ENCODE data around the gene STK39.
"Not testable (repeated sequence)": the region's sequence is repeated elsewhere in the genome, so short reads cannot be mapped to it uniquely, and the experiment has no call there.

STK39 gene

DNA sequence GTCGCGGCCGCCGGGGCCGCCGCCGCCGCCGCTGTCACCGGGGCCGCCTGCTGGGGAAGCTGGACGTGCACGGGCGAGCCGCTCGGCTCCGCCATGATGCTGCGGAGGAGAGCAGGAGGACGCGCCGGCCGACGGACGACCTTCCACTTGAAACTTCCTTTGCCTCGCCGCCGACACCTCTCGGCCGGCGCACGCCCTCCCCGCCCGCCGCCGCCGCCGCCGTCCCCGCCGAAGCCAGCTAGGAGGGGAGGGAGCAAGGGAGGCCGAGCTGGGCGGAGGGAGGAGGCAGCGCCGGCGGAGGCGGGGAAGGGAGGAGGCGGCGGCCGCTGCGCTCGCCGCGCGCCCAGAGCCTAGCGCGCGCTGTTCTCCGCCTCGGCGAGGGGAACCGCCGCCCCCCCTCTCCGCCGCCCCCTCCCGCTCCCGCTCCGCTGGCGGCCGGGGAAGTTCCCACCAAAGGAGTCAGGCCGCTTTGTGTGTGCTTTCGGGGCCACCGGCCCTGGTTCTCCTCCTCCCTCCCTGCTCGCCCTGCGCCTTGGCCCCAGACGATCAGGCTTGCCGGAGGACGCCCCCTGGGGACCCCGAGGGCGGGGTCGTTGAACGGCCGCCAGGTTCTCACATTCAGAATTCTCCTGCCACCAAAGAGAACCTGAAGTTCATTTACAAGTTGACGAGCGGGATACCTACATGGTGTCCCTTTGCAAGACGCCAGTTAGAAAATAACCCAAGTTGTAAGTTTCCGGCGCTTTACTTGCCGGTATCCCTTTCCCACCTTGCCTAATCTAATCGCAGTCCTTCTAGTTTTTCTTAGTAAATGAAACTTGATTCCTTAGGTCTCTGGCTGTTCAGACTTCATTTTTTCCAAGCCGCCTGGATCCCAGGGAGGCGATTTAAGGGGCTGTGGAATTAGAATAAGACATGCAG lies at the start of gene STK39:
Gene STK39, minus strand, starts transcription at position 255 of the 921 bp plus-strand sequence. Its CDS starts 160 bp downstream, at position 95.
- no peak for FAIRE-seq

DNA sequence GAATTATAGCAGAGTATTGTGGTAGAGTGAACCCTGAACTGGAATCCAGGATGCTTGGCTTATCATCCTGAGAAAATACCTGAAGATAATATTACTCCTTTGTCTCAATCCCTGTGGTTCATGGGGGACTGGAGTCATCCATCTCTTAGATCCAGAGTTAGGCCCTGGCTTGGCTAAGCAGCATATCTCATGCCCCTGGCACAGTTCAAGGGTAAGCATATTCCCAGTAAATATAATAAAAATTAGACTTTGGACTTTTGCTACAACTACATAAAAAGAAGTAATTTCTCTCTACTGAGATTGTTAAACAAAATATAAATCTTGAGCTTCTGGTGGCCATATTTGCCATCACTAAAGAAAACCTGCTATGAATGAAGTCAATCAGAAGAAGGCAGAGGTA lies 47.7 kb upstream of the STK39 start:
- no peak for FAIRE-seq

DNA sequence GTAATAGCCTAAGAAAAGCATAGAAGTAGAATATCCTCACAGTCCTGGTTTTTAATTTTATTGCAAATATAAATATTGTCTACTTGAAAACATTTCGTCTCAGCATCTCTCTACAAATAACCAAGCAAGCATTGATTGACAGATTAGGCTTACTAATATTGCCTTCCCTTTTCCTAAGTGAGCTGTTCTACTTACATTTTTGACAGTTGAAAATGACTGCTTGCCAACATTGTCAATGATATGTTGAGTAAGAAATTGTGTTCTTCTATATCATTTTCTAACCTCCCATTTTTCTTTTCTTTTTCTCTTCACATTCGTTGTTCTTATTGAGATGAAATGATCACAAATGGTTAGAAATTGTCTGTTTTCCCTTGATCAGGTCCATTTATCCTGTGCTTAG lies 47.0 kb upstream of the STK39 start:
- no peak for FAIRE-seq

DNA sequence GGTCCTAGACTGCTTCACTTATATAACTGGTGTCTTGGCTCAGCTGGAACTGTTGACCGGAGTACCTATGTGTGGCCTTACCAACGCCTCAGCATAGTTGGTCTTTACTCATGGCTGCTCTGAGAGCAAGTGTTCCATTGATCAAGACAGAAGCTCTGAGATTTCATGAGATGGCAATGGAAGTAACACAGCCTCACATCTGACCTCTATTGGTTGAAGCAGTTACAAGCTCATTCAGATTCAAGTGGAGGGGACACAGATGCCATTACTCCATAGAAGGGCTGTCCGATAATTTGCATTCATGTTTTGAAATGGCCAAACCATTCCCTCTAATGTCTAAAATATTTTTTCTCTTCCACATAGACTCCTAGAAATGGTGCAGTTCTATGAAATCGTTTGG lies 46.4 kb upstream of the STK39 start:
- no peak for FAIRE-seq

DNA sequence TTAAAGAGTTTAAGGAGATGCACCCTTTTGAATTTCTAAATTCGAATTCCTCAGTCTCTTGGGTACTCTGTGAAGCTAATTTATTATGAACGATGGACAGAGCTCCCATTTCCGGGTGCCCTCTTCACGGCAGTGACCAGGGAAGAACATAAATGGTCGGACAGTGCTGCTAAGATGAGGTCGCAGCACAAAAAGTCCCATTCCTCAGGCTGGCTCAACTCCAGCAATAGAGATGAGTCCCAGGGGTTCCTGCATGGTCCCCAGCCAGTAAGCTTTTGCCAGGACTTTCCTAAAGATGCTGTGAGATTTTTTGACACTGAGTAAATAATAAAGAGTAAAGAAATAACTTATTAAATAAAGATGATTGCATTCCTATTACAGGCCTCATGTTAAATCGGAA lies 43.0 kb upstream of the STK39 start:
- FAIRE-seq = no peak

DNA sequence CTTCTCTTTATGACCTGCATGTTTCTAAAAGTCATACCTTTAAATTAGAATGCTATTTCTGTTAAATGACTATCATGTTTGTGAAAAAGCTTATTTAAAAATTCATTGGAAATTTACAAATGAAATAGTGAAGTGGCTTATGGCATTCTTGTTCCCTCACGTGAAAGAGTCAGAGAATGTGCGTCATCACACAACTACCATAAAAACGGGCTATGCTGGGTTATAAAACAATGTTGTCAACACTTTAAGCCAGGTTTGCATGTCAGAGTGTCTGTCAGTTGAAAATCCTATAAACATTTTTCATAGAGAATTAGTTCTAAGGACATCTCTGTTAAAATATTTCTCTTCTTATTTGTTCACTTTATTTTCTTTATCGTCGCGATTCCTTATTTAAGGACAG lies 42.5 kb upstream of the STK39 start:
- peak; percentile 43 for FAIRE-seq

DNA sequence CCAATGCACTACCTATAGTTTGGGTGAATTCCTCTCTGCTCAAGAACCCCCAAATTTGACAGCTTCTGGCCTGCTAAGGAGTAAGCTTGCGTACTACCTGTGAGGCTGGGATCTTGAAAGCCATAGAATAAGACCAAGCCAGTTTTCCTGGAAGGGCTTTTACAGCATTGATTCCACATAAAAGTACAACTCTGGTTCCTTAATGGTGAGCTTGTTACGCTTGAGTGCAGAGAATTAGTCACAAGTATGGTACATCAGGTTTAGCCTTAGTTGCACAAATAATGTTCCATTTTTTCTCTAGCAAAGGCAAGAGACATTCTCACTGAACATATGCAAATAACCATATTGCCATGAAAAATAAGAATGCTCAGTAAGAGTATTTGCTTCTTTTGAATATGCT lies 39.1 kb upstream of the STK39 start:
- no peak for FAIRE-seq

DNA sequence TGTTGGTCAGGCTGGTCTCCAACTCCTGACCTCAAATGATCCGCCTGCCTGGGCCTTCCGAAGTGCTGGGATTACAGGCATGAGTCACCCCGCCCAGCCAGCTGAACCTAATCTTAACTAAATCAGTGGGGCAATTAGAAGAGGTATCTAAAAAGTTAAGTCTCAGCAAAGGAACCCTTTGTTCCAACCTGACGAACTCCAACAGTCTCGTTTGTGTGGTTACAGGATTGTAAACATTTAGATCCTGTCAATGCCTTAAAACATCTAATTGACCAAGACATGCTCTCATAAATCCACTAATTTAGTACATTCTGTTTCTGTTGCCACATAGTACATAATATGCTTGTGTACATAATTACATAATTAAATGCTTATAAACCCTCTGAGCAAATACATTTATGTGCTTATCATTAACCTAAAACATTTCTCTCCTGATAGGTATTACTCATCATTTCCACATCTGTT lies 31.1 kb upstream of the STK39 start:
- no peak for FAIRE-seq

DNA sequence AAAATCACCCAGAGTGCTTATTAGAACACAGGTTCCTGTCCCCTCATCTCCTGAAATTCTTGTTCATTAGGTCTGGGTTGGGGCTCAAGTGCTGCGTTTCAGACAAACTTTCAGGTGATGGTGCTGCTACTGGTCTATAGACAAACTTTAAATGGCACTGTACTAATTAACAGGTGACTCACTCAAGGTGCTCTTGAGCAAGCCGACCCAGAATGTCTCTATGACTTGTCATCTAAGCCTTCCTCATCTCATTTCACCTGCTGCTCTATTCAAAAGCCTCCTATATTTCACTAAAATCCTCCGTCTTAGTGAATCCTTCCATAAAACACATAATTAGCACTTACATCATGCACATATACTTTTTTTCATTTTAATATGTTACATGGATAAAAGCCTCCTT lies 29.9 kb upstream of the STK39 start:
- FAIRE-seq = no peak

DNA sequence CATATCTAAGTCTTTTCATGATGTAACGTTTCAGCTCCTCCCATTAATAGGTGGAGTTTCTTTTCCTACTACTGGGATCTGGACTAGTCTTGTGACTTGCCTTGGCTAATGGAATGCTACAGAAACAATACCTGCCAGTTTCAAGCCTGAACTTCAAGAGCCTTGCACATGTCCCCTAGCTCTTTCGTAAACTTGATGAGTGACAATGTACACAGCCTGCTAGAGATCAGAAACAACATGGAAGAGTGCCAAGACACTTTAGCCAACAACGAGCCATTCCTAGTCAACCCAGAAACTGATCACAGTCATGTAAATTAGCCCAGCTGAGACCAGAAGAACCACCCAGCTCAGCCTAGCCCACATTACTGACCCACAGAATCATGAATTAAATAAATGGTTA lies 24.8 kb upstream of the STK39 start:
- no peak for FAIRE-seq

DNA sequence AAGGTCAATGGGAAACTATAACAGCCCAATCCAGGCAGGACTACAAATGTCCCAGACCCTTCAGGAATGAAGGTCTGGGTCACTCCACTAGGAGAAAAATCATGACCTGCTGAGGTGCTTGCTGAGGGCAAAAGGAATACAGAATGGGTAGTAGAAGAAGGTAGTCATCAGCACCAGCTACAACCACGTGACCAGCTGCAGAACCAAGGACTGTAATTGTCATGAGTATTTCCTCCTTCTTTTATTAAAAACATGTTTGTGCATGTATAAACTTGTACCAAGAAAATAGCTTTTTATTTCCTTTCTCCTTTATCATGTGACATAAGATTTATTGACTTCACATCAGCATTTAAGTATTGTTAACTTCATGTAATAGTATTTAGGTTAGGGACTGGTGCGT lies 15.5 kb upstream of the STK39 start:
- FAIRE-seq = not testable (repeated sequence)

DNA sequence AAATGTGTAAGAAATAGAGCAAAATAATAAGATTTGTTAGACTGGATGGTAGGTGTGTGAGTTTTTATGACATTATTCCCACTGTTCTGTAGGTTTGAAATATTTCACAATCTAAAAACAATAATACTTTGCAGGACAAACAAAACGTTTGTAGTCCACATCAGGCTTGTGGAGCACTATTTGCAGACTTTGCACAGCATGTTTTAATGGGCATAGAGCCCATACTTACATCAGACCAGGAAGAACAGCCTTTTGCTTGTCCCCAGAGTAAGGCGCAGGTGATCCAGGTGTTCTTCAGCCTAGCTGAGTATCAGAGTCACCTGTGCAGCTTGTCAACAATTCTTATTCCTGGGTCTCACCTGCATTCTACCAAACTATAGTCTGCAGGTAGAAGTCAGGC lies 9.1 kb upstream of the STK39 start:
- FAIRE-seq = no peak

DNA sequence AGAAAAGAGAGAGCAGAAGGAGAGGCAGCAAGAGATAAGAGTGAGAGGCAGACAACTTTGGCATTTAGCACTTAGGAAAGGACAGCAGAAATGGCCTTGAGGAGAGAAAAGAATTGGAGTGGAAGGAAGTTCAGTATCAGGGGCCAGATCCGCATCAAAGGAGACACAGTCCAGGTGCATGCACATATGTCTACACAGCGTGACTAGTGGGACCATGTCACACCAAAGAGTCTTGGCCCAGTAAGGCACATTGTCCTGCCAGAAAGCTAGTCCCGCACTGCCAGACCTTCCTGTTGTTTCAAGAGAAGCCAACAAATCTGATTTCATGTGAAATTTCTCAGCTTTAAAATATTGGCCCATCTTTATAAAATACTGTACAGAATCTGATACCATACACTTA lies 8.5 kb upstream of the STK39 start:
- no peak for FAIRE-seq

DNA sequence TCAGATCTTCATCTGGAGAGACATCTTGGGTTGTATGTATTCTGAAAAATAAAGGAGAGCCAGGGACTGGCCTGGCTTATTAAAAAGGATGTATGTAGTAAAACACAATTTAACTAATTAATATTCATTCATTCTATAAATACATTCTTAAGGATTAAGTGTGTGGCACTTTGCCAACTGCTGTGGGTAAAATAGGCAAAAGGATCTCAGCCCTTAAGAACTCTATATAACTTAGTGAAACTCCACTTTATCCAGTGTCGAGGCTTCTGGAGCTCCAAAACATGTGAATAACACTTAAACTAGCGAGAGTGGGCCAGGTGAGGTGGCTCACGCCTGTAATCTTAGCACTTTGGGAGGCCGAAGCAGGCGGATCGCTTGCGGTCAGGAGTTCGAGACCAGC lies 7.7 kb upstream of the STK39 start:
- no peak for FAIRE-seq

DNA sequence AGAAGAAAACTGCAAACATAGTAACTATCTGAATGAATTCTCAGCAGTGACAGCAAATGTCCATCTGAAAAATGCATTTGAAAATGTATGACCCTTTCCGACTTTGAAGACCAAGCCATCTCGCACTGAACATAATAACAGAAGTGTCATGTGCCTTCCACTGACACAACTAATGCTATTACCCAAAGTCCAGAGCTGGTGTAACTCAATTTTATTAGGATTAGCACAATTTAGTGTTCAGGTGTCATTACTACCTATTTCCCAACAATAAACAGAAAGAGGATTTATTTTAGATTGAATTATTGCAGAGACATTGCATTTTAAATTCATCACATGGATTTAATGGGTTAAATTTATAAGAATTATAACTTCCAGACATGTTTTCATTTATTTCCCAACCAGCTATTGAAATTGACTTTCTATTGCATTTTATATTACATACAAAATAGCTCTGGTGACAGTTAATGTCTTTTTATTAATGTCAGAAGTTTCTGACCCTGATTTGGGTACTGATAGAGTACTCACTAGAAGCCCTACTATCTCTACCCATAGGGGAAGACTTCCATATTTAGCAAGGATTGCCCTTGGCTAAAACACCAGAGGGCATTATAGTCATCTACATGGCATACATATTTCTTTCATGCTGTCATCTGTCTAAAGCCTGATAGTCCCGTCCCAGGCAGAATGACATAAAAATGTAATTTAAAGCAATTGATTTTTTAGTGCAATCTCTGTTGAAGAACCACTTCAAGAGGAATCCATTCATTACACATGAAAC lies 7.0 kb upstream of the STK39 start:
- no peak for FAIRE-seq

DNA sequence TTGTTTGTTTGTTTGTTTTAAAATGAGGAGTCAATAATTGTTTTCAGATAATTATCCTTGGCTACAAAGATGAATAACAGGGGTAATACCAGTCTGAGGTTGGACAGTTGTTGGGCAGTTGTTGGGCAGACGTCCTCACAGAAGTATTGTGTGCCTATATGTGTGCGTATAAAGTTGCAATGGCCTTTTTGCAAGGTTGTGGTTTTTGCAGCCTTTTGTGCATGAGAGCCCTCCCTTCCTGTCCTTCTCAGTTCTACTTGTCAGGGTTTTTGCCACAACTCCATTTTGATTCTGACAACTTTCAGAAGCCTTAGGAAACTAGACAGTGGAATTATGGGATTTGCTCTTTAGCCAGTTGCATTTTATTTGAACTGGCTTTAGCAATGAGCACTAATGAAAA lies 6.0 kb upstream of the STK39 start:
- FAIRE-seq = no peak

DNA sequence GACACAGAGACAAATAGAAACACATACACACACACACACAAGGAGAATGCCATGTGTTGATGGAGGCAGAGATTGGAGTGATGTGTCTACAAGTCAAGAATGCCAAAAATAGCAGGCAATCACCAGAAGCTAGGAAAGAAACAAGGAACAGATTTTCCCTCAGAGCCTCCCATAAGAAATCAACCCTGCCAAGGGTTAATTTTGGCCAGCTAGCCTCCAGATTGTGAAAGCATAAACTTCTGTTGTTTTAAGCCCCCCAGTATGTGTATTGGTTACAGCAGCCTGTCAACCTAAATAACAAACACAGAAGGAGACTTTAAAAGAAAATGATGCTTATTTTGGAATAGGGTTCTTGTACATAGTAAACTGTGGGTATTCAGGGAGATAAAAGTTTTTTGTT lies 5.6 kb upstream of the STK39 start:
- FAIRE-seq = no peak

DNA sequence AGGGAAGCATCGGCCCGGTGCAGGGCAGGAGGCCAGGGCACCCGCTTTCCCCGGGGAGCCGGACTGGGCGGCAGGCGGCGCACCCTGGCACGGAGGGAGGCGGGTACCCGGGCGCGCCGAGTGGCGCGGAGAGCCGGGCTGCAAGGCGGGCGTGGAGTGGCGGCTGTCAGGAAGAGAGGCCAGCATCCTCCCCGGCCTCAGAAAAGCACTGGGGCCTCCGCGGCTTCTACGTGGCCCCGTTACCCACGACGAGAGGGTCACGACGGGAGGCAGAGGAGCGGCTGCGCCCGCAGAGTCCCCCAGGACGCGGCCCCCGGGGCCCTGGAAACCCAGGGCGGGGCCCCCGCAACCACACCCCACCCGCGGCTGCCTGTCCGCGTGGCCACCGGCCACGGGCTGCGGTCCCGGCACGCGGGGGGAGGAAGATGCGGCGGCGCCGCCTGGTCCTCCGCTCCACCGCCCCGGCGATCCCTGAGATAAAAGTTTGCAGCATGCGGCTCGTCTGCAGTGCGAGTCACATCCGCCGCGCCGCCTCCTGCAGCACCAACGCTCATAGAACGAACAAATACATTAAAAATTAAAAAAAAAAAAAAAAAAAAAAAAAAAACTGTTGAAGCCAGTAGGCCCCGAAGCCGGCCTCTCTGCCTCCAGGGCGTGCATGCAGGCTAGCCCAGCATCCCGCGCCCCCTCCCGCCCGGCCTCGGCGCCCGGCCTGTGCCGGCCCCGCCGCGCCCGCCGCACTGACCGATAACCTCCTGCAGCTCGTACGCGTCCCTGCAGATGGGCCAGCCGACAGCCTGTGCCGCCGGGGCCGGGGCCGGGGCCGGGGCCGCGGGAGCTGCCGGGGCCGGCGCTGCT lies 683 bp downstream of the STK39 start:
- no peak for FAIRE-seq

DNA sequence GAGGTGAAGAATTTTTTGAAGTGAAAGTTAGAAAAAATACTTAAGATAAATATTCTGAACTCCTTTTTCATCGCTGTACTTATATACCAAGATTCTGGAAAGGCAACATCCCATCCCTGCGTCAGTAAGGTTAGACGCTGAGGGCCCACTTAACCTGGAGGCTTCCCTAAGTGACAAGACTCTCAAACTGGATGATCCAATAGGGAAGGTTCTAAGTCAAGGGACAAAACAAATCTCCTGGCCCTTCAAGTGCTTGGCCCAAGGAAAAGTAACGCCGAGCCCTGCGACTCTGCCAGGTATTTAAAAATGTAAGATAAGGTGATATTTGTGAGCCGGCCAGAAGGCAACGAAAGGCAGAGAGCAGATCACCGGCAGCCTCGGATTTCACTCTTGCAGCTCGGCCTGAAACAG lies 1.3 kb downstream of the STK39 start:
- no peak for FAIRE-seq

DNA sequence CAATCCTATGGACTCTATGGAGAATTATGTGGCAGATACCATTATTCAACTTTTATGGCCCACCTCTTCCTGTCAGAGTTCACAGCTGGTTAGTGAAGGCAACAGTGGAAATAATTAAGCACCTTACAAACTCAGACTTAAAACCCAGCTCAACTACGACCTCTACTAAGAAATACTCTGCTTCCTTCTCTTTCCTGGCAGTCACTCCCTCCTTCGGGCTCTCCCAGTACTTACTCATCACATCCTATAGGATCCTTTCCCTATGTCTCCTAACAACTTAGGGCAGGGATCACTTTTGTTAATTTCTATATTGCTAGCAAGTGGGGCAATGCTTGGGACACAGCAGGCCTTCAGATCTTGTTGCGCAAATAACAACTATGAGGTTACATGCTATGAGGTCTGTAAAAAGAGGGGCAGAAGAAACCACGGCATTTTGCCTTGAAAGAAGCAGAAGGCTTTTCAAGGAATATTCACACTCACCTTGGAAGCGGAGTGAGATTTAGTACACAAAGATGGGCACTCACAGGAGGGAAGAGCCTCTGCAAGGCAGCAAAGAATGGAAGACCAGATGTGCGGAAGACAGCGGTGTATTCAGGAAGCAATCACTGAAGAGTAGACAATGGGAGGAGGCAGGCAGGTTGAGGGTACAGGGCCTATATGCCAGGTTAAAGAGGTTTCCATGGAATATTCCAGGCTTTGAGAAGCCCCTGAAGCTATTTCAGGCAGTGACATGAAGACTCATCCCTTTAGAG lies 2.1 kb downstream of the STK39 start:
- FAIRE-seq = no peak

DNA sequence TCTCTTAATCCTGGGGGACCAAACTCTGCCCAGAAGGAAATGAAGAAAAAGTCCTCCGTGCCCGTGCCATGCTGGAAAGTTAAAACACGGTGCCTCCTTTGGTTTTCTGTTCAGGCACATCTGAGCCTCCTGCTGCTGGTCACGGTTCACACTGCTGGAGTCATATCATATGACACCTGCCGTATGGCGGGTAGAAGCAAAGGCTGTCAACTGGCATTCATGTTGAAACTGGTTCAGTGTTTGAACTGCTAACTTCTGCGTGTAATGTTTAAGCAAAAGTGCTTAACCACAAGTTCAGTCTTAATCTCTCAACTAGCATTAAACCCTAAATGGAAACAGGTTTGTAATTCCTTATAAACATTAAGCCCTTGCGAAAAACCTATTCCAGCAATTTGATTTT lies 3.1 kb downstream of the STK39 start:
- no peak for FAIRE-seq

DNA sequence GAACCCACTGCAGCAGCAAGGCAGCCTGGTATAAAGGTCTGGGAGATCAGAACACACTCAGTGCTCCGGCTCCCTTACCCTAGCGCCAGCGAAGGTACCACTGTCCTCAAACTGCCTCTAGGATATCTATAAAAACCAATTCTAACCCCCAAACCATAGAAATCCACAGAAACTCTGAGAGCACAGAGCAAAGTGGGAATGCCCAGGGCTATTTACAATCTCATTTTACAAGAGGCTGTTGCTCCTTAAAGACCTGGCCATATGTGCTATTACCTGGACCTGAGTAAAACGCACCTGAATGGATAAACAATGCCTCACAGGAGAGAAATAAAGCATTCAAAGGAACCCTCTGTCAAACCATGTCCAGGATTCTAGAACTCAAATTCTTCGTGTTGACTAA lies 4.3 kb downstream of the STK39 start:
- FAIRE-seq = no peak

Data from colon (tissue), 2 donors.